22Rv1 (cell line): ENCODE measurements around the gene RCOR3.
"Not testable (repeated sequence)": the region's sequence is repeated elsewhere in the genome, so short reads cannot be mapped to it uniquely, and the experiment has no call there.

Source experiments
- H3K27ac ChIP-seq: fragments of 450-650 bp; 2 replicates; pipeline ENCODE4 v1.5.1; 2017
- CTCF ChIP-seq: fragments of 450-650 bp; IDR thresholded peaks from 2 replicates; pipeline ENCODE4 v1.5.1; 2017; ENCODE audit warnings: mild to moderate bottlenecking
- ZFX ChIP-seq: fragments of 450-650 bp; IDR thresholded peaks from 2 replicates; pipeline ENCODE4 v1.6.1; 2017; ENCODE audit warnings: antibody characterized with exemption, borderline replicate concordance

RCOR3 gene

GRCh38 chr1:211257826-211258225, 1.3 kb upstream of the RCOR3 start:
- TF ChIP-seq ZFX (no peak), CTCF (no peak)
- H3K27ac ChIP-seq: peak overlapping the region; percentile 100

- peak overlapping the region; percentile 100 for H3K27ac ChIP-seq
- TF ChIP-seq CTCF (no peak), ZFX (no peak)
Measured at GRCh38 chr1:211258310-211258755, 833 bp upstream of the RCOR3 start.

- H3K27ac ChIP-seq: peak overlapping the region; percentile 100
- TF ChIP-seq ZFX (no peak), CTCF (no peak)
Measured at GRCh38 chr1:211259638-211260126, 516 bp downstream of the RCOR3 start.

- H3K27ac ChIP-seq: peak overlapping the region; percentile 100
- TF ChIP-seq CTCF (peak; percentile 10; the same call in 1 of the 2 replicates), ZFX (no peak)
Measured at GRCh38 chr1:211260141-211261107, 1.3 kb downstream of the RCOR3 start.

- TF ChIP-seq ZFX (no peak), CTCF (no peak)
- H3K27ac ChIP-seq: peak overlapping the region; percentile 100
Measured at GRCh38 chr1:211261229-211261628, 2.1 kb downstream of the RCOR3 start.

GRCh38 chr1:211263022-211263421, 3.9 kb downstream of the RCOR3 start:
- H3K27ac ChIP-seq: not testable (repeated sequence)

GRCh38 chr1:211267204-211267857, 8.2 kb downstream of the RCOR3 start:
- no peak for TF ChIP-seq ZFX
- TF ChIP-seq CTCF: no peak
- H3K27ac ChIP-seq: no peak overlapping the region
